Dendritic cell treated with granulocyte-macrophage colony-stimulating factor and Interleukin-4, amounts not matched to agents 40 ng/mL and 50 ng/mL, for 4 days (primary cell): ENCODE measurements around the gene P2RY12.
A peak's percentile ranks its signal among the peaks of the same experiment; 100 is the strongest.
"Not testable (repeated sequence)": the region's sequence is repeated elsewhere in the genome, so short reads cannot be mapped to it uniquely, and the experiment has no call there.

Source experiments
- H3K27ac Mint-ChIP-seq: one replicate; pipeline ENCODE4 v1.8.0; 2022; ENCODE audit warnings: mild to moderate bottlenecking, mixed read lengths
- H3K27me3 Mint-ChIP-seq: one replicate; pipeline ENCODE4 v1.8.0; 2022; ENCODE audit warnings: mild to moderate bottlenecking, mixed read lengths
- H3K36me3 Mint-ChIP-seq: one replicate; pipeline ENCODE4 v1.8.0; 2022; ENCODE audit warnings: low read depth, mixed read lengths
- H3K4me1 Mint-ChIP-seq: one replicate; pipeline ENCODE4 v1.8.0; 2022; ENCODE audit warnings: low read depth, mixed read lengths
- H3K4me3 Mint-ChIP-seq: one replicate; pipeline ENCODE4 v1.8.0; 2022; ENCODE audit warnings: mild to moderate bottlenecking, moderate library complexity, mixed read lengths
- H3K9me3 Mint-ChIP-seq: one replicate; pipeline ENCODE4 v1.8.0; 2022; ENCODE audit warnings: mixed read lengths
- intact Hi-C: fragments of 100-400 bp; cut with micrococcal nuclease; formaldehyde crosslinking; loops from one replicate; pipeline ENCODE4 v1.15.0; 2022

The P2RY12 gene

DNA sequence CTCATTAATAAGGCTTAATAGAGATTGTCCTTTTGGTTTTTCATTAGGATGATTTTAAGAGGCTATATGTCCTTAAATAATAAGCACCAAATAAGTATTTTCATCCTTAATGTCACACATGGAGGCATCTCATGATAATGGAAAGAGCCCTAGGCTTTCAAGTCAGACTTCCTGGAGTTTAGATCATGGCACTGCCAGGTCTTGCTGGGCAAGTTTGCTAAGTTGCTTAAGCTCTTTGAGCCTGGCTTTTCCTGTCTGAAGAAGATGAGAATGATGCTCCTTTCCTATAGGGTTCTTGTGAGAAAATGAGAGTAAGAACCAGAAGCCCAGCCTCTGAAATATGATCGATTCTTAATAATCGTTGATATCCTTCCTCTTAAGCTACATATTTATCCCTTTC is 23.4 kb upstream of the P2RY12 start:
- Mint-ChIP-seq H3K27me3 (no peaks in the 10 kb centered on the region), H3K4me1 (no peaks in the 10 kb centered on the region), H3K27ac (no peak overlapping the region), H3K9me3 (no peaks in the 10 kb centered on the region), H3K4me3 (no peak overlapping the region), H3K36me3 (no peaks in the 10 kb centered on the region)
- intact Hi-C loops: no loop called here

DNA sequence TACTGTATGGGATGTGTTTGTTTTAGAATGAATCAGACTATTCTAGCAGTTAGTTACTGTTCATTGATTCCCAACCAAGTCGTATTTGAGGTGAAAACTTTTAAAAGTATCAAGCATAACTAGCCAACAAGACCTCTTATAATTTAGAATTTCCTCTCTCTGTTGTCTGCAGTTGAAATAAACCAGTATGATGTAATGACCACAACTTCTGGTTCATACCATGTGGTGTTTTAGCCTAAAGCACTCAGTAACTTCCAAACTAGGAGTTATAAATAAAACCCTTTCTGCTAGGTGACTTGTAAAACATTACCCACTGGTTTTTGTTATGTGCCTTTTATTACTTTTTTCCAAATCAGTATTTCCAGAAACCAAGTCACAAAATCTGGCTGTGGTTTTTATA is 19.8 kb upstream of the P2RY12 start:
- H3K9me3 Mint-ChIP-seq: no peaks in the 10 kb centered on the region
- H3K4me1 Mint-ChIP-seq: peaks cover 9% of the 10 kb centered on the region
- no peak overlapping the region for H3K27ac Mint-ChIP-seq
- intact Hi-C loops: no loop called here
- H3K36me3 Mint-ChIP-seq: no peaks in the 10 kb centered on the region
- no peaks in the 10 kb centered on the region for H3K27me3 Mint-ChIP-seq
- no peak overlapping the region for H3K4me3 Mint-ChIP-seq

DNA sequence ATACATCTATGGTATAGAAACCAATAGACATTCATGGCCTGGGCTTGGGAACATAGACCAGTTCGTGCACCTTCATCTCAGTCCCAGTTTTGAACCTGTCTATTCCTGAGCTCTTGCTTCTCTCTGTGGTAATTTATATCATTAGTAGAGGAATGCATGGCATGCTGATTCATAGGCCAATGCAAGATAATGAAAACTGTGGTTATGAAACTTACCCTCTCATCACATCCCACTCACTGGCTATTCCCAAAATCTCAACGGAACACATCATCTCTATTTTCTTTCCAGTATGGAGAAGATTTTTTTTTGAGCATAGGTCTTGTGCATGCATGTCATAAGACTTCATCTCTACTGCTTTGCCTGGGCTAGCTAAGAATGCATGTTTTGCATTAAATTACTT is 18.7 kb upstream of the P2RY12 start:
- no peak overlapping the region for H3K4me3 Mint-ChIP-seq
- intact Hi-C loops: no loop called here
- no peak overlapping the region for H3K27ac Mint-ChIP-seq
- no peaks in the 10 kb centered on the region for H3K9me3 Mint-ChIP-seq
- H3K27me3 Mint-ChIP-seq: no peaks in the 10 kb centered on the region
- H3K4me1 Mint-ChIP-seq: peaks cover 9% of the 10 kb centered on the region
- no peaks in the 10 kb centered on the region for H3K36me3 Mint-ChIP-seq

DNA sequence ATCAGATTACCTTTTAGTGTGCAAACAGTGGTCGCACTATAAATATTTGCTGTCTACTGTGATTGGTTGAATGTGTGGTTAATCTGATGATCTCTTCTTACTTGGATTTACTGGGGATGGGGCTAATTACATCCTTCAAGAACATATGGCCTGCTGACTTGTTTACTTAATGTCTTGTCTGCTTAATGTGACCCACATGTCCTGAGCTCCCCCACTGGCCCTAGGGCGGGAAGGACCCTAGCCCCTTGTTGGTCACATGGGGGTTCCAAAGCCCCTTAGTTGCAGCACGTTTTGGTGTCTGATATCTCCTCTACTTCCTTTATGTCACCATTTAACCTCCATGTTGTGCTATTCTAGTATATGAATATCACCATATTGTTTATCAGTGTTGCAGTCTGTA is 17.8 kb upstream of the P2RY12 start:
- Mint-ChIP-seq H3K4me1 (peaks cover 9% of the 10 kb centered on the region), H3K27ac (no peak overlapping the region), H3K9me3 (no peaks in the 10 kb centered on the region), H3K4me3 (no peak overlapping the region), H3K36me3 (no peaks in the 10 kb centered on the region), H3K27me3 (no peaks in the 10 kb centered on the region)
- intact Hi-C loops: no loop called here

DNA sequence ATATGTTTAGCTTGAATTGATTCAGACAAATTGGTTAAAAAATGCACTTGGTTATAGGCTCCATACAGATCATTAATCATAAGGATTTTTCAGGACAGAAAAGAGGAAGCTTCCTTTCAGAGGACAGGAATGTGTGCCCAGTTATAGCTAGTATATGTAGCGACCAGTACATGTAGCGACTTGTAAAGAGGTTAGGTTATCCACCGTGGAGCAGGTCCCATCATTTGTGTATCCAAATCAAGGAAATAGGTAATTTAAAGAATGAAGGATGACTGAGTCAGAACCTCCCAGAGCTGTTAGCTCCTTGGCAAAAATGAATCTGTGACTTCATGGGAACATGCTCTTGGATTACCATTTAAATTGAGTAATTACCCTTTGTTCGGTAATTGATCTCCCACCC is 15.8 kb upstream of the P2RY12 start:
- no peaks in the 10 kb centered on the region for H3K27me3 Mint-ChIP-seq
- no peaks in the 10 kb centered on the region for H3K9me3 Mint-ChIP-seq
- no peak overlapping the region for H3K27ac Mint-ChIP-seq
- H3K4me3 Mint-ChIP-seq: no peak overlapping the region
- H3K4me1 Mint-ChIP-seq: peaks cover 9% of the 10 kb centered on the region
- H3K36me3 Mint-ChIP-seq: no peaks in the 10 kb centered on the region
- intact Hi-C loops: no loop called here

DNA sequence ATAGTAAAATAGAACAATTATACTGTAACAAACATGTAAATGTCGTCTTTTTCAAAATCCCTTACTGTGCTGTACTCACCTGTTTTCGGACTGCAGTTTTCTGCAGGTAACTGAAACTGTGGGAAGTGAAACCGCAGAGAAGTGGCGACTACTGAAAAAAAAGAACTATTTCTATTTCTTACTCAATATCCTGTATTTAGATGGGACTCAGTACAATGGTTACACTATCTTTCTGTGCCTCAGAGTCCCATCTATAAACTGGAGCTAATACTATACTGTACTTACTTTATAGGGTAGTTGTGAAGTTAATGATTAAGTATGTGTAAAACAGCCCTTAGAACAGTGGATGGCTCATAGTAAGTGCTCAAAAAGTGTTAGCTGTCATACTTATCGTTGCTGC is 14.3 kb upstream of the P2RY12 start:
- H3K9me3 Mint-ChIP-seq: no peaks in the 10 kb centered on the region
- H3K27me3 Mint-ChIP-seq: no peaks in the 10 kb centered on the region
- peaks cover 9% of the 10 kb centered on the region for H3K4me1 Mint-ChIP-seq
- intact Hi-C loops: no loop called here
- no peaks in the 10 kb centered on the region for H3K36me3 Mint-ChIP-seq
- no peak overlapping the region for H3K4me3 Mint-ChIP-seq
- H3K27ac Mint-ChIP-seq: no peak overlapping the region

DNA sequence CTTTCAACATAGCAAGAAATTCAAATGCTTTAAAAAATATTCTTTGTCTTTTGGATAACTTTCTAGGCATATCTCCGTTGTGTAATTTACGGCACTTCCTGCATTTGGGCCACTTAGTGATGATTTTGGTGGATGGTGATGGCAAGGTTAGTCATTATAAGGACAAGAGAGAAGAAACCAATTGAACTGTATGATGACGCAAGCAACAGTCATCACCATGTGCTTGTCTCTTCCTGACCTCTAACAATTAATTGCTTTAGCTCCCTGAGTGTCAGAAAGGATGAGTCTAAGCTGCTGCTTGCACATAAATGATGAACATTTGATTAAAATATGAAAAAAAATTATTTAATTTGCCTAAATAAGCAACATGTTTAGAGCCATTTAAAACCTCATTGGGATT is 11.3 kb upstream of the P2RY12 start:
- H3K27ac Mint-ChIP-seq: no peak overlapping the region

DNA sequence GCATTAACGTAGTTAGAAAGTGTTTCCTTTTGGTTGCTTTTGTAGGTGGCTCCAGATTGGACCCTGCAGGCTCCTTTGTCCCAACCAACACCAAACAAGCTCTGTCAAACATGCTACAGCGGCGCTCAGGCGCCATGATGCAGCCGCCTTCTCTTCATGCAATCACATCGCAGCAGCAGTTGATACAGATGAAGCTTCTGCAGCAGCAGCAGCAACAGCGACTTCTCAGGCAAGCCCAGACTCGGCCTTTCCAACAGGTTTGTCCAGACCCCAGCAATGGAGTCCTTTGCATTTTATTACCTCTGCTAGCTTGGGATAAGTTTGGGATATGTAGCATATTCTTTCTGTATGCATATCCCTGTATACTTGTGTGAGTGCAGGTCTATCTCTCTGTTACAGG is 10.1 kb upstream of the P2RY12 start:
- Mint-ChIP-seq H3K4me3 (no peak overlapping the region), H3K36me3 (no peaks in the 10 kb centered on the region), H3K9me3 (peaks cover 9% of the 10 kb centered on the region), H3K4me1 (peaks cover 15% of the 10 kb centered on the region), H3K27ac (no peak overlapping the region), H3K27me3 (no peaks in the 10 kb centered on the region)
- intact Hi-C loops: no loop called here

More for the DNA sequence above, 11.3 kb upstream of the P2RY12 start:
- H3K9me3 Mint-ChIP-seq: peaks cover 9% of the 10 kb centered on the region
- peaks cover 22% of the 10 kb centered on the region for H3K4me1 Mint-ChIP-seq
- no peaks in the 10 kb centered on the region for H3K36me3 Mint-ChIP-seq
- no peak overlapping the region for H3K4me3 Mint-ChIP-seq
- H3K27me3 Mint-ChIP-seq: no peaks in the 10 kb centered on the region
- intact Hi-C loops: no loop called here

DNA sequence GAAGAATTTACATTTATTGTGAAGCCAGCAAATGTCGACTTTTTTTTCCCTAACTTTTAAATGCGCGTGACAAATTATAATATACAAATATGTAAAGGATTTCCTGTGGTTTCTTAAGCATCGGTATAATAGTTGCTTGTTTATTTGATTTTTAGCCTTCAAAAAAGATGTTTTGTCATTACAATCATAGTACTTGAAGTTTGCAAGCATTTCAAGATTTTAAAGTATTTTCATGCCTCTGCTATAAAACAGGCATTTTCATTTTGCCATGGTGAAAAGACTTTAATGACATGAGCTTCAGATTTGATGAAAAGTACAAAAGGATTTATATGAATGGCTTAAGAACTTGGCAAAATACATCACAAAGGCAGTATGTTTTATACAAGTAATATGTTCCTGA is 9.4 kb upstream of the P2RY12 start:
- no peak overlapping the region for H3K27ac Mint-ChIP-seq
- H3K4me3 Mint-ChIP-seq: no peak overlapping the region
- intact Hi-C loops: no loop called here
- H3K36me3 Mint-ChIP-seq: no peaks in the 10 kb centered on the region
- H3K9me3 Mint-ChIP-seq: peaks cover 9% of the 10 kb centered on the region
- H3K27me3 Mint-ChIP-seq: no peaks in the 10 kb centered on the region
- peaks cover 19% of the 10 kb centered on the region for H3K4me1 Mint-ChIP-seq

DNA sequence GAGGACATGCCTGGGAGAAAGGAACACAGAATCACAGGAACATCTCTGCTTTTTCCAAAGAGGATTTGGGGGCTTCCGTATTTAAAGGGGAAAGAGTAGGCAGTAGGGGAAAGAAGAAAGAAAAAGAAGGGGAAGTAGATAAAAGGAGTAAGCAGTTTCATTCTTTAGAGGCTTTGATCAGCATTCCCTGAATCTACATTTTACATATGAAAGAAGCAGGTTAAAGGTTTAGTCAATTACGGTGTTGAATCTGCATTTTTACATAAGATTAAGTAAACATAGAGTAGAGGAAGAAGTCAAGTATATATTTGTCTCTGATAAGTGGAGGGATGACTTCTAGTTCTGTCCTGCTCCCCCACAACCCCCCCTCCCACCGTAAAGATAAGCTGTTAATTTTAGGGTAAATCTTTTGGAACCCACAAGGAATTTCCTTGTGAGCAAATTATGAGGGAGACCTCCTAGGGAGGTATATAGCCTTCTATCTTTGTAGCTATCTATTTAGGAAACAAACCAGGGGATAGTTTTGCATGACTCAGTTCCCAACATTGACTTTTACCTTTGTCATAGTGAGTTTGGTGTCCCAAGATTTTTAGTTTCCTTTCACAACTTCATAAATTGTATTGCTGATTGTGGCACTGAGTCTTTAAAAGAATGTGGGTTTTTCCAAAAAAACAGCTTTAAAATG is 8.7 kb upstream of the P2RY12 start:
- no peaks in the 10 kb centered on the region for H3K27me3 Mint-ChIP-seq
- peaks cover 20% of the 10 kb centered on the region for H3K4me1 Mint-ChIP-seq
- H3K9me3 Mint-ChIP-seq: peaks cover 9% of the 10 kb centered on the region
- no peak overlapping the region for H3K4me3 Mint-ChIP-seq
- H3K36me3 Mint-ChIP-seq: no peaks in the 10 kb centered on the region
- intact Hi-C loops: no loop called here
- H3K27ac Mint-ChIP-seq: peak overlapping the region; percentile 18

DNA sequence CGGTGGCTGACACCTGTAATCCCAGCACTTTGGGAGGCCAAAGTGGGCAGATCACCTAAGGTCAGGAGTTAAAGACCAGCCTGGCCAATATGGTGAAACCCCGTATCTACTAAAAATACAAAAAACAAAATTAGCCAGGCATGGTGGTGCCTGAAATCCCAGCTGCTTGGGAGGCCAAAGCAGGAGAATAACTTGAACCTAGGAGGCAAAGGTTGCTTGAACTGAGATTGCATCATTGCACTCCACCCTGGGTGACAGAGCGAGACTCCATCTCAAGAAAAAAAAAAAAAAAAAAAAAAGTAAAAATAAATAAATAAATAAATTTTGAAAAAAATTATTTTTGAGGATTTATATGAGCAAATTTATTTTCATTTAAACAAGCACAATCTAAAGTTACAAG is 7.6 kb upstream of the P2RY12 start:
- H3K27ac Mint-ChIP-seq, H3K9me3 Mint-ChIP-seq, intact Hi-C loops, H3K27me3 Mint-ChIP-seq, H3K36me3 Mint-ChIP-seq, H3K4me3 Mint-ChIP-seq: not testable (repeated sequence)
- peaks cover 28% of the 10 kb centered on the region for H3K4me1 Mint-ChIP-seq

DNA sequence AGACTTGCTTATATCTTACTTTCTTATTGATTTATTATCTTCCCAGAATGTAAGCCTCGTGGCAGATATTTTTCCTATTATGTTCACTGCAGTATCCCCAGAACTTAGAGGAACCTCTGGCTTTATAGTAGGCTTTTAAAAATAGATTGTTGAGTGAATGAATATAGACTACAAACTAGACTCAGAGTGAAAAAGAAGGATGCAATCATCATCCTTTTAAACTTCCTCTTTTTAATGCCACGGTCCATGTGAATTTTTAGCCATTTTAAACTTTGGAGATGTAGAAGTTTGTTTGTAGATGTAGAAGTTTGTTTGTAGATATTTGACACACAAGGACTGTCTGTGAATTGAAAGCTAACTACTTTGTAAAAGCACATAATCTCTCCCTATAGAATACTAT is 7.2 kb upstream of the P2RY12 start:
- peaks cover 30% of the 10 kb centered on the region for H3K4me1 Mint-ChIP-seq
- peaks cover 9% of the 10 kb centered on the region for H3K9me3 Mint-ChIP-seq
- no peak overlapping the region for H3K4me3 Mint-ChIP-seq

DNA sequence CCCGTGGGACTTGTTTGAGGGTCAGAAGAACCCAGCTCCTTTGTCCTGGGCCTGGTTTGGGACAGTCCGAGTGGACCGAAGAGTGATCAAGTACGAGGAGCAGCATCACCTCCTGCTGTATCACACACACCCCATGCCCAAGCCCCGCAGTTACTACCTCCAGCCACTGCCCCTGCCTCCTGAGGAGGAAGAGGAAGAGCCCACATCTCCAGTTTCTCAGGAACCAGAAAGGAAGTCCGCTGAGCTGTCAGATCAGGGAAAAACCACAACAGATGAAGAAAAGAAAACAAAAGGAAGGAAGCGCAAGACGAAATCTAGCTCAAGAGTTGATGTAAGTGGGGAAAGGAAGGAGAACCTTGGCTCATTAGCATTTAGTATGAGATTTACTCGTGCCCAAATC is 3.3 kb upstream of the P2RY12 start:
- H3K9me3 Mint-ChIP-seq: peaks cover 3% of the 10 kb centered on the region
- intact Hi-C loops: no loop called here
- H3K36me3 Mint-ChIP-seq: no peaks in the 10 kb centered on the region
- H3K27ac Mint-ChIP-seq: peak overlapping the region; percentile 81
- H3K27me3 Mint-ChIP-seq: no peaks in the 10 kb centered on the region
- peak overlapping the region; percentile 56 for H3K4me3 Mint-ChIP-seq
- peaks cover 52% of the 10 kb centered on the region for H3K4me1 Mint-ChIP-seq

More for the DNA sequence above, 7.2 kb upstream of the P2RY12 start:
- peak overlapping the region; percentile 56 for H3K27ac Mint-ChIP-seq
- intact Hi-C loops: no loop called here
- H3K27me3 Mint-ChIP-seq: no peaks in the 10 kb centered on the region
- no peaks in the 10 kb centered on the region for H3K36me3 Mint-ChIP-seq

DNA sequence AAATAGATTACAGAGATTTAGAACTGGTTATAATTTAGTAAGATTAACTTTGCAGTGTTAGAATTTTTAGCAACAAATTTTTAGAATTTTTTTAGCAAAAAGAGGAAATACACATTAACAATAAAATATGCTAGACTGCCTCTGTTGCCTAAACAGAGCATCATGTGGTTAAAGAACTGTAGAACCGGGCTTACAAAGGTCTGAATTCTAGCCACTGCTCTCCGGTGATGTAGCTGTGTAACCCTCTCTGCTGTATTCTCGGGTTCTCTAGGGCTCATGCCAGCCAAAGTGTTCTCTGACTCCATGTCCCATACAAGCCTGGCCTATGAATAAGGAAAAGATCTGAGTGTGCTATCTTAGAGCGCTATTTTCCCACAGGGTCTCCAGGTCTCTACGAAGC is 2.9 kb upstream of the P2RY12 start:
- no peak overlapping the region for H3K4me3 Mint-ChIP-seq
- intact Hi-C loops: no loop called here
- no peaks in the 10 kb centered on the region for H3K9me3 Mint-ChIP-seq
- no peaks in the 10 kb centered on the region for H3K27me3 Mint-ChIP-seq
- no peaks in the 10 kb centered on the region for H3K36me3 Mint-ChIP-seq
- peak overlapping the region; percentile 81 for H3K27ac Mint-ChIP-seq
- peaks cover 55% of the 10 kb centered on the region for H3K4me1 Mint-ChIP-seq

DNA sequence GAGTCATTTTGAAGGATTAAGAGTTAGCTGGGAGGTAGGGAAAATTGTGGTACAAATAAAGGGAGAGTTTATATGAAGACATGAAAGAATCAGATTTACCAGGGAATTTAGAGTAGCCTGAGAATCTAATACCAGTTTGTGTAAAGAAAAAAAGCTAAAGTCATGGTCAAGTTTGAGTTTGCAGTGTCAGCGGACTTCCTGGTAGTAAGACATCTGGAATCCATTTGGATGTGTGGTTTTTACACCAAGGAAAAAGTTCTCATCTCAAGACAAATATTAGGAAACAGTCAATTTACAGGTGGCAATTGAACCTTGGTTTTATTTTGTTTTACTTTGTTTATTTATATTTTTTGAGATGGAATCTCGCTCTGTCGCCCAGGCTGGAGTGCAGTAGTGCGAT is 1.5 kb upstream of the P2RY12 start:
- H3K4me1 Mint-ChIP-seq: peaks cover 61% of the 10 kb centered on the region
- H3K27me3 Mint-ChIP-seq: no peaks in the 10 kb centered on the region
- peak overlapping the region; percentile 65 for H3K27ac Mint-ChIP-seq
- no peaks in the 10 kb centered on the region for H3K36me3 Mint-ChIP-seq
- H3K9me3 Mint-ChIP-seq: no peaks in the 10 kb centered on the region
- no peak overlapping the region for H3K4me3 Mint-ChIP-seq
- intact Hi-C loops: no loop called here
